H7 (cell line): ENCODE data around the gene SOX4. TPM values are rescaled to one million over a fixed set of nuclear protein-coding genes. Genes with fewer than 3 reads are reported as not detected.
"Not testable (repeated sequence)": the region's sequence is repeated elsewhere in the genome, so short reads cannot be mapped to it uniquely, and the experiment has no call there.

ENCODE experiments used
- DNase-seq: peaks from one replicate; pipeline ENCODE4 v3.0.0; 2012
- H3K27me3 ChIP-seq: 2 replicates; pipeline ENCODE4 v1.6.0; 2011; ENCODE audit warnings: mild to moderate bottlenecking, low read length; ENCODE audit not compliant: control insufficient read depth, insufficient read depth
- H3K36me3 ChIP-seq: replicated peaks from 2 replicates; pipeline ENCODE4 v1.5.1; 2011; ENCODE audit warnings: low read length; ENCODE audit not compliant: control insufficient read depth, insufficient read depth
- H3K4me3 ChIP-seq: 2 replicates; pipeline ENCODE4 v1.5.1; 2011; ENCODE audit warnings: low read depth, mild to moderate bottlenecking, control low read depth, low read length, moderate library complexity; ENCODE audit not compliant: insufficient read depth
- total RNA-seq: library from RNA; depleted of rRNA; stranded (reverse); fragments of >200 nt; shearing (Covaris generic); gene quantifications from 2 replicates; pipeline ENCODE4 v1.2.3, GENCODE V29; 2014; rRNA removed

The SOX4 gene
- total RNA-seq: 121 and 151 TPM in 2 replicates

DNA sequence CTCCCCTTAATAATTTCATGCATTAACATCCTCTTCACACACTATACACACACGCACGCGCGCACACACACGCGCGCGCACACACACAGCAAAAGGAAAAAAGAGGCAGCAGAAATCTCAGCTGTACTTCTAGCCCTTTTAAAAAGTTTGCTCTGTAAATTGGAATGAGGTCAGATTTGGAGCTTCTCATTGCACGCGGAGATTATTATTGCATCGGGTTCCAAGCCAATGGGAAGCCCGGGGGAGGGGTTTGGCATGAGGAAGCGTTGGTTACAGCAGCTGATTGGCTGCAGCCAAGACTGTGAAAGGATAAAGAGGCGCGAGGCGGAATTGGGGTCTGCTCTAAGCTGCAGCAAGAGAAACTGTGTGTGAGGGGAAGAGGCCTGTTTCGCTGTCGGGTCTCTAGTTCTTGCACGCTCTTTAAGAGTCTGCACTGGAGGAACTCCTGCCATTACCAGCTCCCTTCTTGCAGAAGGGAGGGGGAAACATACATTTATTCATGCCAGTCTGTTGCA lies at the start of gene SOX4:
SOX4 (plus strand) TSS at position 340 of the 515 bp plus-strand sequence. CDS start 784 bp downstream, outside the sequence.
- peak; percentile 95 for DNase-seq
- Histone ChIP-seq H3K36me3 (peaks cover 20% of the 10 kb centered on the region), H3K4me3 (peak within 1 kb of the TSS; percentile 84), H3K27me3 (no peaks in the 10 kb centered on the region; the same call in 1 of the 2 replicates)

DNA sequence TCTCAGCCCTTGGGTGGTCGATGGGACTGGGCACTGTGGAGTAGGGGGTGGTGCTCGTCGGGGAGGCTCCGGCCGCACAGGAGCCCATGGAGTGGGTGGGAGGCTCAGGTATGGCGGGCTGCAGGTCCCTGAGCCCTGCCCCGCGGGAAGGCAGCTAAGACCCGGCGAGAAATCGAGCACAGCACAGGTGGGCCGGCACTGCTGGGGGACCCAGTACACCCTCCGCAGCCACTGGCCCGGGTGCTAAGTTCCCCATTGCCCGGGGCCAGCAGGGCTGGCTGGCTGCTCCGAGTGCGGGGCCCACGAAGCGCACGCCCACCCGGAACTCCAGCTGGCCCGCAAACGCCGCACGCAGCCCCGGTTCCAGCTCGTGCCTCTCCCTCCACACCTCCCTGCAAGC lies 41.3 kb upstream of the SOX4 start:
- not testable (repeated sequence) for H3K36me3 ChIP-seq, DNase-seq, H3K27me3 ChIP-seq
- H3K4me3 ChIP-seq: peak overlapping the region; percentile 3; the same call in 1 of the 2 replicates

DNA sequence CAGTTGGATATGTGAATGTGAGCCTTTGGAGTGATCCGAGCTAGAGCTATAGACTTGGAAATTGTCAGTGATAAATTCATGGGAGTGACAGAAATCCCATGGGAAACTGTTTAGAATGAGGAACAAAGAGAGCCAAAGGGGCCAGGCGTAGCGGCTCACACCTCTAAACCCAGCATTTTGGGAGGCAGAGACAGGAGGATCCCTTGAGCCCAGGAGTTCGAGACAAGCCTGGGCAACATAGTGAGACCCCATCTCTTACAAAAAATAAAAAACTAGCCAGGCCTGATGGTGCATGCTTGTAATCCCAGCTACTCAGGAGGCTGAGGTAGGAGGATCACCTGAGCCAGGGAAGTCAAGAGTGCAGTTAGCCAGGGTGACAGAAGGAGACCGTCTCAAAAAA lies 39.3 kb upstream of the SOX4 start:
- H3K4me3 ChIP-seq: no peak overlapping the region
- H3K36me3 ChIP-seq: no peaks in the 10 kb centered on the region
- no peak for DNase-seq
- no peaks in the 10 kb centered on the region for H3K27me3 ChIP-seq

DNA sequence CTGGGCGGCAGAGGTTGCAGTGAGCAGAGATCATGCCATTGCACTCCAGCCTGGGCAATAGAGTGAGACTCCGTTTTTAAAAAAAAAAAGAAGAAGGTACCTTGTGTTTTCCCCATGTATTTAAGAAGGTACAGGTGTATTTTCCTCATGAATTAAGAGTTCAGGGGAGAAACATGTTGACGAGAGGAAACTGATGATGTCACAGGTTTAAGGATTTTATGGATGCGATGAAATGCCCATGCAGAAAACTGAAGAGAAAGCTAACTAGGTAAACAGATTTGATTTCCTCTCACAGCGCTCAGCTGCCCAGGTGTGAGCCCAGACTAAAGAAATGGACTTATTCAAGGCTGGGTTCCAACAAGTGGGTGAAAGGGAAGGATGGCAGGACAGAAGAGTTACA lies 38.4 kb upstream of the SOX4 start:
- no peak for DNase-seq
- H3K36me3 ChIP-seq: no peaks in the 10 kb centered on the region
- H3K4me3 ChIP-seq: no peak overlapping the region
- no peaks in the 10 kb centered on the region for H3K27me3 ChIP-seq

DNA sequence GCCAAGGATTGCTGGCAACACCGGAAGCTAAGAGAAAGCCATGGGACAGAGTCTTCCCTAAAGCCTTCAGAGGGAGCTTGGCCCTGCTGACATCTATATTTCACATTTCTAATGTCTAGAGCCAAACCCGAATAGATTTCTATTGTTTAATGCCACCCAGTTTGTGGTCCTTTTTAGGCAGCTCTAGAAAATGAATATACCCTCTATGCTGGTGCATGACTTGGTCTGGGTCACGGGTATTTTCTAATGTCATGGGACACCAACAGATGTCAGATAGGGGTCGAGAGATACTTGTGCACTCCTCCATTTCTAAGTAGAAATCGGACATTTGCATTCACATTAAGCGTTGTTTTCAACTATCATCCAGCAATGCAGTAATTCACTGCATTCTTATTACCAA lies 37.0 kb upstream of the SOX4 start:
- Histone ChIP-seq H3K36me3 (no peaks in the 10 kb centered on the region), H3K4me3 (no peak overlapping the region), H3K27me3 (no peaks in the 10 kb centered on the region)
- DNase-seq: no peak

DNA sequence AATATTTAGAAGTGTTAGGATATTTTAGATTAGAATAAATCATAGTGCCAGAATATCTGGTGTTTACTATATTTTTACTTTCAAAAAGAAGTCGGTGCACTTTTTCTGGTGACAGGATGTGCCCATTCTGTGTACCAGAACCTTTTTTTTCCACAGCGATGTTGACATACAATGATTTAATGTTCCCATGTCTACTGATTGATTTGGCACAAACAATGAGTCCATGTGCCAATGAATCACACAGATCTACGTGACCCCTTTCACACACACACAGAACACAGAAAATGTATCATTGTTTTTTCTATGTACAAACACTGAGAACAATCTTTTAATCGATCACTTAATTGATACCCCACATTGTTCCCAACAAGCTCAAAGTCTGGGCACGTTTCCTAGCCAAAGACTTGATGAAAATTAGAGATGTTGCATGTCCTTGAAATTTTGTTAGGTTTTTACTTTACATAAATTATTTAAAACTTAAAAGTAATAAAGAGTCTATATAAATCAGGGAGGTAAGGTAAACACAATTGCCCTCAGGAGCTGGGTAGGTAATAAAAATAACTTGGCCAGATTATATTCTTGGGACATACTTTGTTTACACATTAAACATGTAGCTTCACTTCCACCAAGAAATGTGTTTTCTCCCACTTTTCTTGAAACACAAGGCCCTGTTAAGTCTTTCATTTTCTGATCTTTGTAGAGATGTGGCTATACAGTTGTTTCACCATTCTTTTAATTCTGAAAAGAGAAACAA lies 36.4 kb upstream of the SOX4 start:
- H3K4me3 ChIP-seq: no peak overlapping the region
- no peak for DNase-seq

DNA sequence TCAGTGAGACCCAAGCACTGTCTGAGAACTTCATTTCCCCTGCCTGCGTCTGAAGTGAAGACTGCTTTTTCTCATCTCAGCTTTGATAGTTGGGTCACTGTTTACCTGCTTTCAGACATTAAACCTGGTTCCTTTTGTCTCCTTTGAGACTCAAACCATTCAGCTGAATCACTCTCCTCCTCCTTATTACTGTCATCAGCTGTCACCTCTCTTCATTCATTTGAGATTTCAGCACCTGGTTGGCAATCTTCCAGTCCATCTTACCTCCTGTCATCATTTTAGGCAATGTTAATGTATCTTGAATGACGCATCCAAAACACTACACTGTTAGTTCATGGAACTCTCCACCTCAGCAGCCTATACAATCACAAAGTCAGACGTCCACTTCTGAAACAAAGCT lies 34.3 kb upstream of the SOX4 start:
- no peak for DNase-seq
- no peaks in the 10 kb centered on the region for H3K27me3 ChIP-seq
- no peak overlapping the region for H3K4me3 ChIP-seq
- H3K36me3 ChIP-seq: no peaks in the 10 kb centered on the region

More for the DNA sequence above, 36.4 kb upstream of the SOX4 start:
- H3K36me3 ChIP-seq: no peaks in the 10 kb centered on the region
- no peaks in the 10 kb centered on the region for H3K27me3 ChIP-seq

DNA sequence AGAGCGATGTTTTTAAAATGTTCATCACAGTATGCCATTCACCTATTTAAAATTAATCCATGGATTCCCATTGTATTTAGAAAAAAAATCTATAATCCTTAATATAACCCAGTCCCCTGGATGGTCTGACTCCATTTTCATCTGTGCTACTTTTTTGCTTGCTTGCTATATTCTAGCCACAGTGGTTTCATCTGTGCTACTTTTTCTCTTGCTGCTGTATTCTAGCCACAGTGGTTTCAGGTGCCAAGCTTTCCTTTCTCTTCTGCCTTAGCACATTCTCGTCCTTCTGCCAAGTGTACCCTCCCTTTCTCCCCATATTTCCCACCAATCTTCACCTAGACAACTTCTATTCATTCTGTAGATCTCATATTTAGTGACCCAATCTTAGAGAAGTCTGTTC lies 33.3 kb upstream of the SOX4 start:
- no peak for DNase-seq

DNA sequence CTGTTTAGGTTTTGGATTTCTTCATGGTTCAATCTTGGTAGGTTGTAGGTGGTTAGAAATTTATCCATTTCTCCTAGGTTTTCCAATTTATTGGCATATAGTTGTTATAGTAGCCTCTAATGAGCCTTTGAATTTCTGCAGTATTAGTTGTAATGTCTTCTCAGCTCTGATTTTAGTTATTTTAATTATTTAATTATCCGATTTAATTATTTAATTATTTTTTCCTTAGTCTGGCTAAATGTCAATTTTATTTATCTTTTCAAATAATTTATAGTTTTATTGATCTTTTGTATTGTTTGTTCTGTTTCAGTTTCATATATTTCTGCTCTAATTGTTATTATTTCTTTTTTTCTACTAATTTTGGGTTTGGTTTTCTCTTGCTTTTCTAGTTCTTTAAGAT lies 28.1 kb upstream of the SOX4 start:
- no peak for DNase-seq
- Histone ChIP-seq H3K36me3 (no peaks in the 10 kb centered on the region), H3K4me3 (no peak overlapping the region), H3K27me3 (no peaks in the 10 kb centered on the region)

More for the DNA sequence above, 33.3 kb upstream of the SOX4 start:
- no peak overlapping the region for H3K4me3 ChIP-seq
- no peaks in the 10 kb centered on the region for H3K36me3 ChIP-seq
- H3K27me3 ChIP-seq: no peaks in the 10 kb centered on the region

DNA sequence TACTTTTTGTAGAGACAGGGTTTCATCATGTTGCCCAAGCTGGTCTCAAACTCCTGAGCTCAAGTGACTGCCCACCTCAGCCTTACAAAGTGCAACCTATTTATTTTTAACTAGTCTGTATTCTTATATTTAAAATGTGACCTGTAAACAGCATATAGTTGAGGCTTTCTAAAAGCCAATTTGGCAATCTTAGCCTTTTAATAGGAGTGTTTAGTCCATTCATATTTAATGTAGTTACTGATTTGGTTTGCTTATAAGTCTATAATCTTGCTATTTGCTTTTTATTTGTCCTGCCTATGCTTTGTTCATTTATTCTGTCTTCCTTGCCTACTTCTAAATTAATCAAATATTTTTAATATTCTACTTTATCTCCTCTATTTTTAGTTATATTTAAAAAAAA lies 15.0 kb upstream of the SOX4 start:
- Histone ChIP-seq H3K4me3 (no peak overlapping the region), H3K36me3 (no peaks in the 10 kb centered on the region), H3K27me3 (no peaks in the 10 kb centered on the region)
- no peak for DNase-seq

DNA sequence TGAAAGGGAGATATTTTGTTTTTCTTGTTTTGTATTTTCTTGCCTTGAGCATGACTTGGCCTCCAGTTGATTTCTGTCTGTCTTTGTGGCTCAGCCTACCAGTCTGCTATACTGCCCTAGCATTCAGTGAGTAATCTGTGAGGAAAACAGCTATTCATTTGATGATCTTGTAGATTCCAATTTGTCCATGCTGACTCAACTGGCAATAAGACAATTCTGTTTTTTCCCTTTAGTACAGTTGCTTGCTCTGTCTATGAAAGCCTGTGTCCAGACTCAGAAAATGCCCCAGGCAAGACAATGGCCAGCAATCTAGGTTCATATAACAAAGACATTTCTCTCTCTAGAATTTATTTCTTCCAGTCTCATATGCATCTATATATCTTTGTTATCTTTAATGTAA lies 10.9 kb upstream of the SOX4 start:
- Histone ChIP-seq H3K4me3 (no peak overlapping the region), H3K27me3 (peaks cover 2% of the 10 kb centered on the region), H3K36me3 (no peaks in the 10 kb centered on the region)
- DNase-seq: no peak

DNA sequence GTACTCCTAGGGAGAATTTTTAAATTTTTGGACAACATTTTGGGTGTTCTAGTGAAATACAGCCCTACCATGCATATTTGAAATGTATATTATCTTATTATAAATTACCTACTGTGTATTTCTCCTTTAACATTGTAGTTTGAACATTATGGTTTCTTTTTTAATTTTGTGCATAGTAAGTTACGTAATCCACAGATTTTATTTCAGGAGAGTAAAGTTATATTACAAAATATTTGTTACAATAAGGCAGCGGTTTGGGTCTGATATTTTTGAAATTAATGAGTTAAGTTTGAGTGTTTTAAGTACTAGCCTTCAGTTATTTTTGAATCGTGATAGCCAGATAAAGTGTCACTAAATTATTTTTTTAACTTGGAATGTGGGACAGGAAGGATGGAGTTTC lies 7.3 kb upstream of the SOX4 start:
- Histone ChIP-seq H3K4me3 (no peak overlapping the region), H3K36me3 (no peaks in the 10 kb centered on the region), H3K27me3 (peaks cover 10% of the 10 kb centered on the region)
- DNase-seq: no peak

DNA sequence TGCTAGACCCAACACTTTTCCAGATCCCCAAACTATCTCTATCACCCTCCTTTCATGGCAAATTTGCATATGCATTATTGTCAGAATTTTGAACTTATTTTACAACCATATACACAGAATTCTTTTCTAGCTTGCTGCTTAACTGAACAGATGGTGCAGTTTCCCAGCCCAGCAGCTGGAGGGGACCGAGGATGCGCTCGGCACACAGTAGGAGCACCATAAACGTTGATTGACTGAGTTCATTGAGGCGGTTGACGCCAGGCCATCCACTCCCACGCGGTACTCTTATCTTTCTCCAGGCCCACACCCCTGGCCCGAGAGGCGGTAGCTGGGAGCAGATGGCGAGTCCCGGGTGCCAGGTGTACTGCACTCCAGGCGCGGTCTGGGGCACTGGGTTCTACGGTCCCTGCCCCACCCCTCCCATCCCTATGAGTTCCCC lies 6.8 kb upstream of the SOX4 start:
- no peaks in the 10 kb centered on the region for H3K36me3 ChIP-seq
- peak overlapping the region; percentile 74 for H3K4me3 ChIP-seq
- H3K27me3 ChIP-seq: peaks cover 10% of the 10 kb centered on the region
- no peak for DNase-seq

DNA sequence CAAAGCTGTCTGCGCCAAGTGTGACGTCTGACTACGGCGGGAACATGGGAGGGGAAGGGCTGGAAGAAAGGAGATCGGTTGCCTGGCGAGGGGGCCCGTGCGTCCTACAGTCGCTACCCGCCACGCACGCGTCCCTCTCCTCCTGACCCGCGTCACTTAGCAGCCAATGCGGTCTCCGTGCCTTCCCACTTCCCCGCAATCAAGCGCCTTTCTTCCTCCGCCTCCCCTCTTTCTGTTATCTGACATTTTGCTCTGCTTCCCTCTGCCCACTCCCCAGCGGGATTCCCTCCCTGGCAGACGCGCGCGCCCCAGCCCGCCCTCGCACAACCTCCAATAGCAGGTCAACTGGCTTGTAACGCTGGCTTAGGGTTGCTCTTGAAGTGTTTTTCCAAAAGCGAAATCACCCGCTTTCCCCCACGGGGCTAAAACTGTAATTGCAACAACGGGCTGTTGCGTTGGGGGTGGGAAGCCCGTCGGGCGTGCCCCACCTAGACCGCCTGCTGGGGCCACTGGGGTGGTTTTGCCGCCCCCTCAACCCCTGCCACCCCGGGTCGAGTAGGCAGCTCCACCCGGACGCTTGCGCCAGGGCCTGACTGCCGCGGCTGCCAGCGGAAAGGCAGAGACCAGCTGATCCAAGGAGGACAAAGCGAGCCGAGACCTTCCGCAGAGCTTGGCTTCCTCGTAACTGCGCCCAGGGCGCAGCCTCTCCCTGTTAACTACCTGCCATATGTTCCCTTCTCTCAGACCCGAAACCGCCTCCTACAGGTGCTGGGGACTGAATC lies 6.2 kb upstream of the SOX4 start:
- peak overlapping the region; percentile 74 for H3K4me3 ChIP-seq
- peak; percentile 82 for DNase-seq
- H3K27me3 ChIP-seq: peaks cover 10% of the 10 kb centered on the region

DNA sequence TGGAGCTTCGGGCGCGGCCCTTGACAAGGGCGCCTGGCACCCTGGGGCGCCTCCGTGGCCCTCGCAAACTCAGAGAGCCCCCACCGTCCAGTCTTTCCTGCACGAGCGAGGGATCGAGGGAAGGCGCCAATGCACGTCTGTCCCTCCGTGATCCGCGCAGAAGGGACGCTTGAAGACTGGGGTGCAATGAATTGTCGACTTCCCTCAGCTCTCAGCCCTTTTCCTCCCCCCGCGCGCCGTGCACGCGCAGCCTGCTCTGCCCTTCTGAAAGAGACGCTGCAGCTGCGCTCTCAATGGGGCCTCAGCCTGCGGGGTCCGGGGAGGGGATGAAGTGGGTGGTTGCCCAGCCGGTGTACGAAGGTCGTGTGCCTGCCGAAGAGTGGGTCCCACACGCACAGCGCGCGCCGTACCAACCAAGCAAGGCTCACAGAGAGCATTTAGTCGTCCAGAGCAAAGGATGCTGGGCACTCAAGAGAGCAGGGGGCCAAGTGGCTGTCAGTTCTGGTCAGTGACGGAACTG lies 5.5 kb upstream of the SOX4 start:
- Histone ChIP-seq H3K4me3 (peak overlapping the region; percentile 74), H3K27me3 (peaks cover 10% of the 10 kb centered on the region), H3K36me3 (no peaks in the 10 kb centered on the region)
- peak; percentile 76 for DNase-seq

More for the DNA sequence above, 6.2 kb upstream of the SOX4 start:
- H3K36me3 ChIP-seq: no peaks in the 10 kb centered on the region
